Endothelial cell of umbilical vein (primary cell): ENCODE data around the gene NSL1. TPM values are rescaled to one million over a fixed set of nuclear protein-coding genes. Genes with fewer than 3 reads are reported as not detected.

Experiments
- BruUV-seq: library from RNA; stranded (reverse); fragments of 400-500 nt; replicated peaks from 2 replicates; lab custom pipeline; 2021; lab: Mats Ljungman, UMichigan
- CTCF ChIA-PET: fragments of 300-600, 350-600 bp; sonication (Branson Sonifier 250); formaldehyde crosslinking; loops from one replicate; lab custom pipeline; 2021; ENCODE audit warnings: antibody characterized with exemption, inconsistent platforms; lab: Charles Lee
- POLR2A ChIA-PET: fragments of 300-600, 350-600 bp; sonication (Branson Sonifier 250); formaldehyde crosslinking; loops from one replicate; lab custom pipeline; 2021; ENCODE audit warnings: antibody characterized with exemption, inconsistent platforms; lab: Charles Lee
- DNase-seq: peaks from one replicate; pipeline ENCODE4 v3.0.0-alpha.2; 2011; ENCODE audit warnings: low read depth, low spot score
- FAIRE-seq: peaks from 2 replicates; lab custom pipeline; 2011; peaks lifted over from hg19 to GRCh38; lab: Jason Lieb, UNC
- H2AFZ ChIP-seq: 2 replicates; pipeline ENCODE4 v1.6.0; 2012; ENCODE audit warnings: low read depth, low read length, control low read depth, inconsistent platforms
- H3K27ac ChIP-seq: 2 replicates; pipeline ENCODE4 v1.5.1; 2011; ENCODE audit warnings: low read depth, mild to moderate bottlenecking, control low read depth, low read length, moderate library complexity; ENCODE audit not compliant: insufficient read depth
- H3K27me3 ChIP-seq, 2 experiments: 2 replicates each; pipeline versions ENCODE4 v1.6.0 to v1.6.1; 2011; ENCODE audit warnings: low read length in 2 of 2, mixed read lengths in 1 of 2; ENCODE audit not compliant: control insufficient read depth in 2 of 2, insufficient read depth in 2 of 2
- H3K36me3 ChIP-seq, 2 experiments: 2 replicates in 1 of 2; 3 replicates in 1 of 2; pipeline ENCODE4 v1.5.1; 2011; ENCODE audit warnings: low read length in 2 of 2, mild to moderate bottlenecking in 1 of 2, moderate library complexity in 1 of 2; ENCODE audit not compliant: control insufficient read depth in 2 of 2, insufficient read depth in 2 of 2; ENCODE audit errors: extremely low read depth in 1 of 2
- H3K4me1 ChIP-seq: 3 replicates; pipeline ENCODE4 v1.5.1; 2011; ENCODE audit warnings: mild to moderate bottlenecking, low read length; ENCODE audit not compliant: control insufficient read depth, insufficient read depth; ENCODE audit errors: extremely low read depth
- H3K4me2 ChIP-seq: 2 replicates; pipeline ENCODE4 v1.6.1; 2011; ENCODE audit warnings: low read length, control low read depth, mixed read lengths; ENCODE audit not compliant: insufficient read depth
- H3K4me3 ChIP-seq, 3 experiments: fragments of 200-600 bp in 1 of 3; sonication (generic), shearing (Covaris generic) in 1 of 3; replicated peaks in 1 of 3; 2 replicates each; pipeline ENCODE4 v1.5.1; 2011 to 2016; ENCODE audit warnings: control low read depth in 3 of 3, low read length in 3 of 3, mild to moderate bottlenecking in 2 of 3, inconsistent platforms in 1 of 3, low read depth in 1 of 3, moderate library complexity in 1 of 3; ENCODE audit not compliant: insufficient read depth in 1 of 3
- H3K79me2 ChIP-seq: 2 replicates; pipeline ENCODE4 v1.6.0; 2012; ENCODE audit warnings: low read length, inconsistent platforms; ENCODE audit not compliant: control insufficient read depth, insufficient read depth
- H3K9ac ChIP-seq: replicated peaks from 2 replicates; pipeline ENCODE3; 2011; ENCODE audit warnings: low read length, control low read depth; ENCODE audit not compliant: insufficient read depth; ENCODE audit errors: extremely low read depth
- H3K9me1 ChIP-seq: replicated peaks from 3 replicates; pipeline ENCODE4 v1.6.0; 2011; ENCODE audit warnings: mild to moderate bottlenecking, low read length; ENCODE audit not compliant: control insufficient read depth, insufficient read depth; ENCODE audit errors: extremely low read depth
- H3K9me3 ChIP-seq: replicated peaks from 2 replicates; pipeline ENCODE4 v1.5.1; 2012; ENCODE audit warnings: low read length, inconsistent platforms; ENCODE audit not compliant: control insufficient read depth, insufficient read depth
- H4K20me1 ChIP-seq: replicated peaks from 2 replicates; pipeline ENCODE3; 2011; ENCODE audit warnings: mild to moderate bottlenecking, low read length; ENCODE audit not compliant: control insufficient read depth, insufficient read depth; ENCODE audit errors: extremely low read depth
- CTCF ChIP-seq, 2 donors: IDR thresholded peaks; 1 replicate in 1 of 2; 2 replicates in 1 of 2; pipeline ENCODE4 v1.5.1; 2011; ENCODE audit warnings: low read length in 2 of 2, mild to moderate bottlenecking in 2 of 2, moderate library complexity in 2 of 2, control low read depth in 1 of 2, inconsistent platforms in 1 of 2, low read depth in 1 of 2; ENCODE audit not compliant: insufficient read depth in 1 of 2; ENCODE audit errors: extremely low read depth in 1 of 2
- EZH2 ChIP-seq: IDR thresholded peaks from 2 replicates; pipeline ENCODE4 v1.6.1; 2012; ENCODE audit warnings: borderline replicate concordance, low read depth, mild to moderate bottlenecking, moderate library complexity, low read length, inconsistent platforms; ENCODE audit not compliant: severe bottlenecking
- FOS ChIP-seq: IDR thresholded peaks from 2 replicates; pipeline ENCODE4 v1.6.1; 2011; ENCODE audit warnings: mild to moderate bottlenecking, low read length, moderate library complexity, borderline replicate concordance; ENCODE audit not compliant: insufficient read depth
- GATA2 ChIP-seq: IDR thresholded peaks from 2 replicates; pipeline ENCODE4 v1.7.0; 2011; ENCODE audit warnings: low read depth, mild to moderate bottlenecking, moderate library complexity, mixed read lengths, low read length; ENCODE audit not compliant: insufficient read length, insufficient read depth
- JUN ChIP-seq: IDR thresholded peaks from 2 replicates; pipeline ENCODE4 v1.6.1; 2011; ENCODE audit warnings: borderline replicate concordance, low read depth; ENCODE audit not compliant: insufficient read length, insufficient read depth
- MAX ChIP-seq: IDR thresholded peaks from 2 replicates; pipeline ENCODE4 v1.6.1; 2011; ENCODE audit not compliant: insufficient read depth, insufficient read length
- MYC ChIP-seq: IDR thresholded peaks from one replicate; pipeline ENCODE4 v1.6.1; 2011; ENCODE audit warnings: mild to moderate bottlenecking, low read depth, low read length
- POLR2A ChIP-seq: IDR thresholded peaks from 2 replicates; pipeline ENCODE4 v1.6.1; 2012; ENCODE audit warnings: low read depth, mild to moderate bottlenecking, control low read depth, low read length
- POLR2AphosphoS5 ChIP-seq: IDR thresholded peaks from 2 replicates; pipeline ENCODE4 v1.6.1; 2012; ENCODE audit warnings: low read depth, mild to moderate bottlenecking, control low read depth, low read length, moderate library complexity; ENCODE audit not compliant: insufficient read depth
- dilution Hi-C: fragments of 300-500 bp; cut with MboI; formaldehyde crosslinking; loops from one replicate; pipeline ENCODE4 v1.15.0; 2019; ENCODE audit warnings: low sequenced_read_pairs; ENCODE audit not compliant: extremely low pct_ligation_motif_present
- intact Hi-C: fragments of 100-400 bp; cut with micrococcal nuclease; formaldehyde crosslinking; loops from one replicate; pipeline ENCODE4 v1.10.0; 2022
- polyA plus RNA-seq, 4 experiments: library from polyadenylated mRNA; depleted of rRNA in 3 of 4; stranded (reverse) in 3 of 4; unstranded in 1 of 4; fragments of >200 nt; gene quantifications; 2 replicates each; pipeline versions ENCODE4 v1.2.1 to v1.2.3, GENCODE V29; 2011 to 2012; ENCODE audit warnings: missing spikeins in 1 of 4
- total RNA-seq: library from RNA; stranded (reverse); gene quantifications from 2 replicates; pipeline ENCODE4 v1.2.3, GENCODE V29; 2021

The NSL1 gene
- total and polyA plus RNA-seq, 2 donors (not counting 3 experiments of a cell fraction or from before 2014, with no cell fraction given): 15.5 to 30.2 TPM

GRCh38 chr1:212814537-212815334 is 23.2 kb upstream of the NSL1 start:
- Histone ChIP-seq H3K27me3 (no peaks in the 10 kb centered on the region), H3K4me3 (no peak overlapping the region), H3K4me2 (no peak overlapping the region), H2AFZ (no peak overlapping the region), H3K36me3 (peaks cover 0 to 2% of the 10 kb centered on the region in 2 experiments), H3K9me1 (no peaks in the 10 kb centered on the region), H3K79me2 (no peaks in the 10 kb centered on the region), H3K9me3 (no peaks in the 10 kb centered on the region), H3K4me1 (peaks cover 2% of the 10 kb centered on the region), H3K27ac (no peak overlapping the region), H4K20me1 (no peaks in the 10 kb centered on the region), H3K9ac (no peak overlapping the region)
- CTCF ChIA-PET: interaction anchor here (0.6 to 1.9 kb wide), 22 partner anchors 9 to 182 kb away, joined by 3 to 49 read pairs (median 4); partner anchors contain the start of gene FLVCR1
- FAIRE-seq (no peak), DNase-seq (peak; percentile 27)
- dilution Hi-C loops: no loop called here
- POLR2A ChIA-PET: interaction anchor here (1.0 kb wide), 1 partner anchor 44 kb away, joined by 4 read pairs; no protein-coding TSS in a partner anchor
- no peak for TF ChIP-seq FOS
- TF ChIP-seq JUN: no peak
- no peak for TF ChIP-seq CTCF (IDR thresholded peaks at IDR 0.05; ENCODE audit: extremely low read depth in 1 of 2, insufficient read depth in 1 of 2, low read depth in 1 of 2, low read length in 2 of 2)
- TF ChIP-seq GATA2: no peak
- no peak for TF ChIP-seq EZH2
- no peak for TF ChIP-seq POLR2A
- TF ChIP-seq MYC: no peak
- no peak for TF ChIP-seq POLR2AphosphoS5
- TF ChIP-seq MAX: no peak
- BruUV-seq: no TSS peak
- intact Hi-C loops: loop anchor here (1.0 kb wide), 1 partner anchor 181 kb away; no protein-coding TSS in a partner anchor
